HG03025 (cell line): ENCODE measurements around the gene INKA1.

Experiments used
- ATAC-seq: cut with Tn5 transposase; IDR thresholded peaks from one replicate; pipeline ENCODE4 v1.9.1; 2021; ENCODE audit warnings: mild to moderate bottlenecking, moderate library complexity; ENCODE audit not compliant: unreplicated experiment, low FRiP score

Gene INKA1

DNA sequence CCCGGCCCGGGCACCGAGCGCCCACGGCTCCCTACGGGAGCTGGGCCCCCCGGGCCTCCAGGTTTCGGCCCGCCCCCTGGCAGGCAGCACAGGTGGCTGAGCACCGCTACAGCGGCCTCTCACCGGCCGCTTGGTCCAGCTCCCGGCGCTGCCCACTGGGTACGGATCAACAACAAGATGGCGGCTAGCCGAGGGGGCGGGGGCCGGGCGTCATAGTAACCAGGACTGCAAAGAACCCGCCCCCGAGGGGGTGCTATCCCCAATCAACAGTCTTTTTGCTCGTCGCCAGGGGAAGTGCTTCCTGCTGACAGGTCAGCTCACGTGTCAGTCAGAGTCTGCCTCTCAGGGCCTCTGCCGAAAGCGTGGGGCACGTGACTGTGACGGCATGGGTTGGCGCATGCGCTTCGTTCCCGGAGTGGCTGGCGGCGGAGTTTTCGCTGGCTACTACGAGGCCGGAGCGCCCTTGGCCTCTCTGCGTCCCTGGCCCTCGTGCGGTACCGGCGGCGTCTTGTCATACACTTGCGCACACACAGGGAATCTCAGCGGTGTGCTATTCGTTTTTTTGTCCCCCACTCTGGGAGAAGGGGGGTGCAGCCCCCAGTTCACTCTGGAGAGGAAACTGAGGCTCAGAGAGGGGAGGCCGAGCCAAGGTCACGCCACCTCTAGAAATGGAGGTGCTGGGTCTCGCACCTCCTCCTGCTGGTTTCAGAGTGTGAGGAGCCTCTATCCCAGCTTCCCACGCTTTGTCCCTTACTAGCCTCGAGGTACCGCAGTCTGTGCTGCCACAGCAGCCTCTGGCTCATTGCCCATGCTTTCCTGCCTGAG, 16.5 kb upstream of the INKA1 start, which contains the start of gene IP6K1:
IP6K1 (minus strand) TSS at position 186 of the 825 bp plus-strand sequence. CDS start 38,502 bp downstream, outside the sequence.
- ATAC-seq, result peak; percentile 96

DNA sequence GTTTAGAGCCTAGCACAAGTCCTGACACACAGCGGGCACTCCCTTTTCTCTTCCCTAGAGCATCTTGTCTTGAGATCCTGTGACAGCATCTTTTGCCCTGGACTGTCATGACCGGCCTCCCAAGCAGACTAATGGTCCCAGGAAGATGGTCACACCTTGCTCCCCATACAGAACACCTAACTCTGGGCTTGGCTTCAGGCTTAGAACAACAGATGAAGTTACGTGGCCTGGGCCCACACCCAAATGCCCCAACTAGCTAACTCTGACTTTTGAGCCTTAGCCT, 15.9 kb upstream of the INKA1 start:
- ATAC-seq, result no peak

DNA sequence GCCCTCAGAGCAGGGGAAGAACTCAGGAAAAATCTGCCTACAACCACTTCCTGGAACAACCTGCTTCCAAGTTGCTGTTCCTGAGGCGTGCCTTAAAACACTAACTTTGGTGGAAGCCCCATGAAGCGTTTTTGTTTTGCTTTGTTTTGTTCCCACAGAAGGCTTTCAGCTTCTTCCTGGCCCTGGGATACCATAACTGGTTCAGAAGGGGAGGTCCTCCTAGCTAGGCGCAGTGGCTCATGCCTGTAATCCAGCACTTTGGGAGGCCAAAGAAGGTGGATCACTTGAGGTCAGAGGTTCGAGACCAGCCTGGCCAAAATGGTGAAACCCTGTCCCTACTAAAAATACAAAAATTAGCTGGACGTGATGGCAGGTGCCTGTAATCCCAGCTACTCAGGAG, 15.5 kb upstream of the INKA1 start:
- ATAC-seq, result no peak

DNA sequence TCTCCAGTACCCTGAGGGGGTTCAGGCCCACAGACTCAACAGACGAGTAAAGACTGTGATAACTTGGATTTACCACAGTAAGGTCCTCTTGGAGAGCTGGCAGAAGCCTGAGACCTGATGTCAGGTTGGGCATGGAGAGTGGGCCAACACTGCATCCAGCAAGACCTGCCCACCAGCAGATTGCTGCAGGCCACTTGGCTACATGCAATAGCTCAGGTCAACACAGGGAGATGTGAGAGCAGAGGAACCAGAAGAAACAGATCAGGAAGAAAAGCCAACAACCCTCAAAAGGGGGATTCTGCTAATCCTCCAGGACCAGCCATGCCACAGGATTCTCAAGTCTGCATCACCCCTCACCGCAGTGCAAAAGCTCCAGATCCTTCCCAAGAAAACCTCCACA, 15.0 kb upstream of the INKA1 start:
- no peak for ATAC-seq

DNA sequence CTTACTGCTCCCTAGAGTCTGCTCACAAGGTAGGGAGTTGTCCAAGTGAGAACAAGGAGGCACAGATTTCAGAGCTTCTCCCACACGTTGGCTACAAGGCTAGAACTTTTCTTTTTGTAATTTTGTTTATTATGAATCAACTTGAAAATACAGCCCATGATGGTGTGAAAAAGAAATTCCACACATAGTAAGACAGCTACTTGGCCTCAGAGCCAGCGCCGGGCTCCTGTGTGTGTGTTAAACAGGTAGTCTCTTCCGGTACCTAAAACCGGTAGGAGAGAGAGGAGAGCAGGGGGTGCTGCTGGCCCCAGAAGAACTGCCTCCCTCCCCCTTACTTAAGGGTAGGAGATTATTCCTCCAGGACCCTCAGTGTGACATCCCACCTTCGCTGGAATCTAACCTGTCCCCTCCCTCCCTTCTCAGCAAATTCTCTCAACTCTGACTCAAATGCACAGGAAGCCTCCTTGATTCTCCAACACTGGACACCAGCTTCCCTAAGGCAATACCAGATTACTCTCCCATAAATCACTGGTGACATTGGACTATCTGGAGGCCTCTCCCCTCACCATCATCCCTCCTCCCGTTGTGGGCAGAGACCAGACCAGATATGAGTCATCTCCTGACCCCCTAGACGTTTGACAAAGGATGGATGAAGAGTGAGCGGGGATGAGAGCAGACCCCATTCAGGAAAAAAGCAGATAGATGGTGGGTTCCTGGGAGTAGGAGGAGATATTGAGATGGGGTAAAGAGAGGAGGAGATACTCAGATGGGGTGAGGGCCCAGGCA, 12.2 kb upstream of the INKA1 start:
- no peak for ATAC-seq

DNA sequence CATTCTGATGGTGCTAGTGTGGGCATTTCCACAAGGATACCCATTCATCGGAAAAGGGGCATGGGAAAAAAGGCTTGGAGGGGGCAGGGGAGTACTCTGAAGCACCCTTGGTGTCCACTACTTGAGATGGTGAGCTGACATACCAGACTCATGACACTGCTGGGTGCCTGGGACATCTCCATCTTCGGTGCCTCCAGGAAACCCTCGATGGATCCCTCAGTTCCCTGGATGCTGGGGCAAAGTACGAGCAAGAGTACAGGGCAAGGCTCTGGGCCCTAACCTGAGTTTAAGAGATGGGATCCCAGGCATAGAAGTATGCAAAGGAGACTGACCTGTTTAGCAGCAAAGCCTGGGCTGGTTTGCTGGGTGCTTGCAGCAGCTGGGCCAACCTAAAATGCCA, 11.5 kb upstream of the INKA1 start:
- no peak for ATAC-seq

DNA sequence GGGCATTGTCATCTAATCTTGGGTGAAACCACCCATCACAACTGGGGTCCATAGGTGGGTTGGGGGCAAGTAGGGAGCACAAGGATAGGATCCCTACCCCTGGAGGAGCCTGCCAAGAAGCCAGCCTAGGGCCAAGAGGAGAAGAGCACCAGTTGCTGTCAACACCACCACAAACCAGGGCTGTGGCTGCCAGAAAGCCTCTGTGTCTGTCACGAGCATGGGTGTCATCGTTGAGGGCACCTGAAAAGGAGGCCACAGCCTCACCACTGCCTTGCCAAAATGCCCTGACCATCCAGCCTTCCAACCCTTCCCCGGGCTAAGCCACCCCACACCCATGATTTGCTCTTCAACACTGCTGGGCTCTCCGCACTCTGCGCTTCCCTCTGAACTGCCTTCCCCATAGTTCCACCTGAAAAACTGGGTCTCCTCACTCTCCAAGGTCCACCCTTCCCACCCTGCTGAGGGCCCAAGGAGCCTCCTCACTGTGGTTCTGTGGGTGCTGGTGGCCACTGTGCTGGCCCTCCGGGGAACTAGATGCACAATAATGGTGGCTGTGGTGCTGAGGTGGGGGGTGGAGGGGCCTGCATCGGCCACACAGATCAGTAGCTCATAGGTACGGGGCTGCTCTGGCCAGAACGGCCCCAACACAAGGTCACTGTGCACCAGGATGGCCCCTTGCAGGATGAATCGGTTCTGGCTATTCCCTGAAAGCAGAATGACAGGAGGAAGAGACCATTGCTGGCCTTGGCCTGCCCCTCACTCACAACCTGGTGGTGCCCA, 10.5 kb upstream of the INKA1 start:
- no peak for ATAC-seq

DNA sequence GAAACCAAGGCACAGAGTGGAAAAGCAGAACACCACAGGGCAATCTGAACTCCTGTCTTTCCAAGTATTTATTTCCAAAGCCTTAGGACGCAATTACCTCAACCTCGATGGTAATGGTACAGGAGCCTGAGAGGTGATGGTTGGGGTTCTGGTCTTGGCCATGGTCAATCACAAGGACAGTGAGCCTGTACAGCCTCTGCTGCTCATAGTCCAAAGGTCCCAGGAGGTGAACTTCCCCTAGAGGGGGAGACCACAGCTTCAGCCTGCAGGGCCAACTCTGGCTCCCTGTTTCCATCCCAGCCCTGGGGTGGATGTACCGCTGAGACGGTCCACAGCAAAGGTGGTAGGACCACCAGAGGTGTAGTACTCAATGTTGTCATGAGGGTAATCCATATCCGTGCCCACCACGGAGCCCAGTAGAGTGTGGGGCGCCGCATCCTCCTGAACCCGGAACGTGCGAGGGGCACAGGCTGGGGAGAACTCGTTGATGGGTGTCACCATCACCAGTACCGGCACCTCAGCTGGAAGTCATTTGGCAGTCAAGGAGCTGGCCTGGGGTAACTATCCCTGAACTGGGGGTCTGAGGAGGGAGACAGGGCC, 9.5 kb upstream of the INKA1 start:
- no peak for ATAC-seq

DNA sequence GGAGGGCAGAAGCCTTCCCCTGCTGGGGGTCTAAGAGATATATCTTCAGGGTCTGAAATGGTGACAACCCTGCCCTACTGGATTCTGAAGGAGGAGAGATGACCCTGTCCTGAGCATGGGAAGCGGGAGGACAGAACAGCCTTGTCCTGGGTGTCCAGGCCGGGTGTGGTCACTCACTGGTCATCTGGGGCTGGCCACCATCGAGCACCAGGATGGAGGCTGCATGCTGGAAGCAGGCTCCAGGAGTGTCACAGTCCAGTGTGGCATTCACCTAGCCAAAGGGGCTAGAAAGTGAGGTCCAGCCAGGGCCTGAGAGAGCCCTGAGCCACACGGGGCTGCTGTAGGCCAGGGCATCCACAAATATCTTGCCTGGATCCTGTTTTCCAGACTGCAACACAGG, 8.6 kb upstream of the INKA1 start:
- ATAC-seq, result no peak

DNA sequence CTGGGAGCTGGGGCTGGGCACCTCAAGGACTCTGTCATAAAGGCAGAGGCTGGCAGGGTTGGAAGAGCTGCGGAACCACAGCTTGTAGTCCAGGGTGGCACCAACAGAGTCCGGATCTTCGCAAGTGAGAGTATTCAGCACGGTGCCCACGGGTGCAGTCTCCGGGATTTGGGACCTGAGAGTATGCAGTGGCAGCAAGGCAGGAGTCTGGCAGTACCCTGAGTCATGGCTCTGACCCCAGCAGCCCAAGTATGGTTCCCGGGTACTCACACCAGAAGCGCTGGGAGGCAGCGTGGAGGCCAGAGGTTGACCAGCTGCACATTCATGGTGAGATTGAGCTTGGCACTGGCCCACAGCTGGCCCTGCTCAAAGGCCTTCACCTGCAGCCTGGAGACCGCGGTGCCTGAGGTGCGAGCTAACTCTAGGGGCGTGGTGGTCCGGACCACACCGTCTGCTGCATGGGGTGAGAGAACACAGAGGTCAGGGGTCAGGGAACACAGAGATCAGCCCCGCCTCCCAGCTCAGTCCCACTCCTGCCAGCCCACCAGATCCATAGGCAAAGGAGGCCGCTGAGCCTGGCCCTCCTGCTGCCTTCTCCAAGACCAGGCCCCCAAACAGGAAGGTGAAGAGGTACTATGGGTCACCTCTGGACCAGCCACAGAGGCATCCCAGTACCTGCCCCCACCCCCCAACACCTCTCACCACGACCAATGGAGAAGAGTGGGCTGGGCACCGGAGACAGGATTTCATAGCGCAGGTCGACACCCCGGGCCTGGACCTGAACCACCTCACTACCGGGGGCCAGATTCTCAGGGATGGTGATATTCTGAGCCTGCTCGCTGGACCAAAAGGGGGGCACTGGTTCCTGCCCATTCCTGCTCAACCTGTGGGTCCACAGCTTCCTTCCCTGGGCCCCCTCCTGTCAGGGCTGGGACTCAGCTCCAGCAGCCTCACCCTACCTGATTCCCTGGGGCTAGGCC, 7.8 kb upstream of the INKA1 start:
- ATAC-seq, result no peak

DNA sequence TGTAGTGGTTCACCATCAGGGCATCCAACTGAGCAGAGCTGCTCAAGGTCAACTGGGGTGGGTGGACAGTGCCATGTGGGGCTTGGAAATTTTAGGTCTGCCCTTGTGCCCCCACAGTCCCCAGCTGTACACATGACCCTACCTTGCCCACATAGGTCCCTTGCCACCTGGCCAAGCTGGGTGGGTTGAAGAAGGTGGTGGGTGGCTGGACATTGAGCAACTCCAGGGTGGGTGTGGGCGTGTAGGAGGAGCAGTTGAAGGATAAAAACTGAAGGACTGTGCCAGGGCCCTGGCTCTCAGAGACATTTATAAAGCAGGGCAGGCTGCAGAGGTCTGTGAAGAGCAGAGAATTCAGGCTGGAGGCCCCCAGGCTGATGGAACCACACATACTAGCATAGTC, 4.0 kb upstream of the INKA1 start:
- no peak for ATAC-seq

DNA sequence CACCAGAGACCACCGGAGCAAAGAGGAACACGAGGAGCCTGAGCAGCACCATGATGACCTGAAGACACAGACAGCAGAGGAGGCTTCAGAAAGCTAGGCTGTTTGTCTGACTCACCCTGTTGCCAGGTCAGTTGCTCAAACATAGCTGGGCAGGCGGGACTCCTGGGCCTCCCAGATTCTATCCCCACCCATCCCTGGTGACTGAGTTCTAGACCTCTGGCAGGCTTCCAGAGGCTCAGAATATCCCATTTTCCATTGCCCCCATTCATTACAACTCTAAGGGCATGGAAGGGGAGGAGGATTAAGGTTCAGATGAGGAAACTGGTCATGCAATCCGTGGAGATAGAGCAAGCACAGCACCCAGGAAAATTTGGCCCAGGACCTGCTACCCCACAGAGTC, 3.3 kb upstream of the INKA1 start, which contains the start of gene CDHR4:
CDHR4 (minus strand) TSS at position 113 of the 400 bp plus-strand sequence; CDS start at position 52, 61 bp downstream.
- ATAC-seq, result no peak

DNA sequence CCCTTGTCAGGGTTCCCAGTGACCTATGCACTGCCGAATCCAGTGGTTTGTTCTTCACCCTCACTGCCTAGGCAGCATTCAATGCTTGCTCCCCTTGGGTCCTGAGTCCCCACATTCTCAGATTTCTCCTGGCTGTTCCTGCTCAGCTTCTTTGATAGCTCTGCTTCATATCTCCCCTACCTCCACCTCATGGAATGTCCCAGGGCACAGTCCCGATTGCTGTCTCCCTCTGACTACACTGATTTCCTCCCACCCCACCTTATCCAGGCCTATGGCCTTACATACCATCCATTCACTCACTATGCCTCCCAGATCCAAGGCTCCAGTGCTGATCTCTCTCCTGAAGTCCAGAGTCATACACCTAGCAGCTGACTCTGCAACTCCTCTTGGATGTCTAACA, 1.9 kb upstream of the INKA1 start:
- ATAC-seq, result no peak

DNA sequence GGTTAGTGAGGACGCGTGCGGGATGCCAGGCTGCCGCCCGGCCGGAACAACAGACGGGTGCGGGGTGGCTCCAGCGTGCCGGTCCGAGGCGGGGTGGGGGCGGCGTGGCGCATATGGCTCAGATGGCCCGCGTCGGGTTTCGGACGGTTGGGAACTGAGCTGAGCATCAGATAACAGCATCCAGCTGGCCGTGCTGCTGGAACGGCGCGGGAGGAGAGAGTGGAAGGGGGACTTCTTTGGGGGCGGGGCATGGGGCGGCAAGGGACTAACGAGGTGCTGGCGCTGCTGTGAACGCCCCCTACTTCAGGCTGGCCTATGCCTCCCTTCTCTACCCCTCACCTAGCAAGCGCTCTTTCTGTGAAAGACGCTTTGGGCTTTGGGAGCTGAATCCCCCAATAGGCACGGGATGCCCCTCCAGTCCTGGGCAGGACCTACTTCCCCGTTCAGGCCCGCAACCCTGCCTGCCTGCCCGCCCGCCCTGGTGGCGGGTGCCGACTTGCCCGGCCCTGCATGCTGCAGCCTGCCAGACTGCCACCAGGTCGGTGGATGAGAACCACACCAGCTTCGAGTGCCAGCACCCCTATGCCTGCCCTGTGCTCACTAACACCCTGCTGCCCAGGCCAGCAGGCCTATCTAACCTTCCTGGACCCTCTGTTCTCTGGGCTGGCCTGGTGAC, 542 bp downstream of the INKA1 start:
- ATAC-seq, result peak; percentile 3

DNA sequence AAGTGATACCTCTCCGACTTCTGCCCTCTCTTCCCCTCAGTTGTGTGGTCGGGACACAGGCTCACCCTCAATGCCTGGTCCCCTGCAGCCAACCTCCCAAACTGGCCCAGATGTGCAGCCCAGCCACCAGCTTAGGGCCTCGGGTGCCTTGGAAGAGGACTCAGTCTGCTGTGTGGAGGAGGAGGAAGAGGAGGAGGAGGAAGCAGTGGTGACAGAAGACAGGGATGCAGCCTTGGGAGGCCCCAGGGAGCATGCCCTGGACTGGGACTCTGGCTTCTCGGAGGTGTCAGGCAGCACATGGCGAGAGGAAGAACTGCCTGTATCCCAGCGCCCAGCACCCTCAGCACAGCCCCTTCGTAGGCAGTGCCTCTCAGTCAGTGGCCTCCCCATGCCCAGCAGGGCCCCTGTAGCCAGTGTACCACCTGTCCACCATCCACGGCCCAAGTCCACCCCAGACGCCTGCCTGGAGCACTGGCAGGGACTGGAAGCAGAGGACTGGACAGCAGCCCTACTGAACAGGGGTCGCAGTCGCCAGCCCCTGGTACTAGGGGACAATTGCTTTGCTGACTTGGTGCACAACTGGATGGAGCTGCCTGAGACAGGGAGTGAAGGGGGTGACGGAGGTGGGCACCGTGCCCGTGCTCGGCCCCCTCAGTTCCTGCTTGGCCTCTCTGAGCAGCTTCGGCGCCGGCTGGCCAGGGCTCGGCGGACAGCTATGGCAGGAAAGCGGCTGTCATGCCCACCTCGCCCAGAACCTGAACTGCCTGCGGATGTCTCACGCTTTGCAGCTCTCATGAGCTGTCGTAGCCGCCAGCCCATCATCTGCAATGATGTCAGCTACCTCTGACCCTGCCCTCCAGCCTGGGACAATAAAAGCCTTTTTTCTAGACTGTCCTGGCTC, 1.3 kb downstream of the INKA1 start:
- ATAC-seq, result no peak

DNA sequence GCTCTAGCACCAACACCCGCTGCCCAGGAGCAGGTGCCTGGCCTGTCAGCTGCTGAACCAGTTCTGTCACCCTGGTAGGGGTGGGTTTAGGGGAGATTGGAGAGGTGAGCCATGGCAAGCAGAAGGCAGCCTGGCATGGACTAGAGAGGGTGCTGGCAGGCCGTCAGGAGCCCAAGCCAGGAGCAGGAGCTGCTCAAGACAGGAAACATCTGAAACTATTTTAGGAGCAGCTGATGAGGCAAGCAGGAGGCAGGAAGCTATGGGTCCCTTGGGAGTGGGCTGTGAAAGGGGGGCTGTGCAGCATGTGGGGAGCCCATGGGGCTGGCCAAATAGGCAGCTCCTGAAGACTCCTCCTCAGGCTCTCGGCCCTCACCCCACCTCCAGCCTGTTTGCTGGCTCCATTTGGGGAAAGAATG, 2.3 kb downstream of the INKA1 start:
- ATAC-seq, result no peak

DNA sequence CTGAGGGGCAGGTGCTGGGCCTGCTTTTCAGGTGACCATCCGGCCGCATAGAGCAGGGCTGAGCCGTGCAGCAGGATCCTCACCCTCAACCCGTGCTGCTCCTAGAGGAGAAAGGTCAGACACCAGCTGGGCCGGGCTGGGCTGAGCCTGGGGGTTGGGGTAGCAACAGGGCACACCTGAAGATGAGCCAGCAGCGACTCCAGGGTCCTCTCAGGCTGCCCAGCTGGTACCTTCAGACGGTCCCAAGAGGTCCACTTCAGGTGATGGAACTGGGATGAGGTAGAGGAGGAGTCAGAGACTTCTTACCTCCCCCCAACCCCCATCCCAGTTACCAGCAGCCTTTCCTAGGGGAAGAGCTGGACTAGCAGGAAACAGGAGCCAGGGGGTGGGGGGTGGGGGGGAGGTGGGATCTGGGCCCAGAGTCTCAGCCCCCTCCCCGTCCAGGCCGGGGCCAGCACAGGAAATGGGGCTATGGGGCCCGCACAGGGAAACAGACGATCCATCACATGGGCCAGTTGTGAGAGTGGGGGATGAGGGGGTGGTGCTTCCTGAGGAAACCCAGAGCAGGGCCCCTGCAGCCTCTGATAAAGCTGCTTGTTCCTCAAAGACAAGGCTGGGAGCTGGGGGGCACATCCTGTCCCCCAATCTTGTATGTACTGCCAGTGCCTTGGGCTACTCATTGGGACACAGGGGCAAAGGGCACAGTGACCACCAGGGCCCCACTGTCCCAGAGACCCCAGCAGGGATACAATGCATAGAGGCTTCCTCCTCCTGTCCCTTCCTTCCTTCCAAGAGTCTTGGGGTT, 3.0 kb downstream of the INKA1 start:
- ATAC-seq, result no peak
